Adrenal gland (tissue), 12 donors: ENCODE data around the gene ZNF446. TPM values are rescaled to one million over a fixed set of nuclear protein-coding genes. Genes with fewer than 3 reads are reported as not detected.

ENCODE experiments used
- DNase-seq, 7 donors: peaks; one replicate each; pipeline ENCODE4 v3.0.0-alpha.2; 2019 to 2020
- H3K27ac ChIP-seq, 5 donors: fragments of 200-600 bp; sonication (generic) in 4 of 5; 1 replicate in 3 of 5; 2 replicates in 2 of 5; pipeline versions ENCODE4 v1.5.1 to v1.8.0; 2016 to 2020; ENCODE audit warnings: mild to moderate bottlenecking in 1 of 5
- H3K27me3 ChIP-seq: fragments of 200-600 bp; 2 replicates; pipeline ENCODE4 v1.8.0; 2021
- H3K36me3 ChIP-seq, 2 donors: fragments of 200-600 bp; replicated peaks in 1 of 2; 1 replicate in 1 of 2; 2 replicates in 1 of 2; pipeline versions ENCODE4 v1.5.1 to v1.8.0; 2018 to 2022
- H3K4me1 ChIP-seq, 2 donors: fragments of 200-600 bp; replicated peaks in 1 of 2; 1 replicate in 1 of 2; 2 replicates in 1 of 2; pipeline versions ENCODE4 v1.5.1 to v1.8.0; 2018 to 2021
- H3K4me3 ChIP-seq, 4 donors: fragments of 200-600 bp; sonication (generic) in 3 of 4; one replicate each; pipeline ENCODE4 v1.5.1; 2016 to 2018
- H3K9me3 ChIP-seq, 3 donors: fragments of 200-600 bp; sonication (generic) in 1 of 3; replicated peaks in 1 of 3; 1 replicate in 2 of 3; 2 replicates in 1 of 3; pipeline versions ENCODE4 v1.5.1 to v1.8.0; 2016 to 2021
- CTCF ChIP-seq, 6 experiments: fragments of 450-650 bp in 4 of 6; fragments of 200-600 bp in 2 of 6; sonication (generic) in 1 of 6; IDR thresholded peaks; 1 replicate in 5 of 6; 2 replicates in 1 of 6; pipeline versions ENCODE4 v1.5.1 to v1.8.0; 2016 to 2021; ENCODE audit warnings: antibody characterized with exemption in 6 of 6, mild to moderate bottlenecking in 2 of 6, moderate library complexity in 1 of 6
- POLR2A ChIP-seq, 2 donors: fragments of 450-650 bp; IDR thresholded peaks; one replicate each; pipeline ENCODE4 v1.6.1; 2017; ENCODE audit warnings: antibody characterized with exemption in 2 of 2, mild to moderate bottlenecking in 2 of 2, moderate library complexity in 1 of 2
- WGBS, 4 donors: extraction: QIAGEN DNeasy Blood & Tissue Kit in 2 of 4; methylation state at CpG; one replicate each; pipeline versions ENCODE4 v1.1.5 to v1.1.7; 2013 to 2017; 5-methylcytosine and 5-hydroxymethylcytosine counted together
- intact Hi-C, 2 donors: fragments of 100-400 bp; cut with DNase I; formaldehyde crosslinking; loops; one replicate each; pipeline versions ENCODE4 v1.14.1 to v1.15.0; 2022 to 2023
- polyA plus RNA-seq, 3 donors: library from polyadenylated mRNA; stranded (reverse); fragments of 200-250 nt in 2 of 3; fragments of 350-450 nt in 1 of 3; fragmentation: Illumina TruSeq in 1 of 3; extraction: RNeasy Lipid Tissue Mini Kit (QIAGEN cat#74804) in 1 of 3; gene quantifications; one replicate each; pipeline ENCODE4 v1.2.3, GENCODE V29; 2013 to 2014
- total RNA-seq, 9 donors: library from RNA; depleted of rRNA in 4 of 9; stranded (reverse); fragments of >200 nt in 4 of 9; fragments of 120-200 nt in 1 of 9; fragmentation: NEBNext Ultra II Directional in 1 of 9; extraction: Animal tissue kit (Norgen Biotek cat#: 25700) in 1 of 9; gene quantifications; one replicate each; pipeline versions ENCODE4 v1.1.0 to v1.2.4, GENCODE V29; 2013 to 2023
- donor health status: healthy with polysubstance abuse.
- donor health status: Bipolar disorder and iron deficiency.
- donor health status: DM: yes; HTN: yes; CAD: no.
- donor health status: DM: no; HTN: no; CAD: no.
- donor health status: DM: no; HTN: no; CAD: no.
- donor health status: DM: yes; HTN: yes; CAD: no.

The ZNF446 gene
- total and polyA plus RNA-seq, 12 donors: 2.7 to 30.8 (median 15.0) TPM

GRCh38 chr19:58456111-58456510 lies 20.0 kb upstream of the ZNF446 start:
- Histone ChIP-seq H3K4me1 (peaks cover 0 to 5% of the 10 kb centered on the region in 2 donors), H3K36me3 (peaks cover 0 to 16% of the 10 kb centered on the region in 2 donors), H3K27me3 (no peaks in the 10 kb centered on the region), H3K27ac (no peak overlapping the region), H3K4me3 (no peak overlapping the region), H3K9me3 (no peaks in the 10 kb centered on the region)
- WGBS, 4 donors: 97 to 98% (median 97%) methylated on average over 10 to 35 of the region's 35 CpGs
- TF ChIP-seq CTCF (IDR thresholded peaks at IDR 0.05) (no peak), POLR2A (IDR thresholded peaks at IDR 0.05) (no peak)
- no peak for DNase-seq
- intact Hi-C loops: no loop called here

- Histone ChIP-seq H3K36me3 (peaks cover 0 to 12% of the 10 kb centered on the region in 2 donors), H3K27me3 (no peaks in the 10 kb centered on the region), H3K4me1 (no peaks in the 10 kb centered on the region), H3K9me3 (no peaks in the 10 kb centered on the region), H3K27ac (no peak overlapping the region), H3K4me3 (no peak overlapping the region)
- no peak for TF ChIP-seq POLR2A (IDR thresholded peaks at IDR 0.05)
- no peak for TF ChIP-seq CTCF (IDR thresholded peaks at IDR 0.05)
- 70 to 86% (median 73%) methylated on average over 2 of the region's 2 CpGs for WGBS, 4 donors
- intact Hi-C loops: no loop called here
- no peak for DNase-seq
Observed at GRCh38 chr19:58460039-58460438, 16.1 kb upstream of the ZNF446 start.

GRCh38 chr19:58466089-58466759 lies 9.9 kb upstream of the ZNF446 start:
- Histone ChIP-seq H3K4me3 (peak overlapping the region in 2 of 4 donors; percentile 55 to 92), H3K9me3 (no peaks in the 10 kb centered on the region), H3K27ac (no peak overlapping the region), H3K36me3 (peaks cover 0 to 19% of the 10 kb centered on the region in 2 donors), H3K27me3 (no peaks in the 10 kb centered on the region), H3K4me1 (peaks cover 0 to 10% of the 10 kb centered on the region in 2 donors)
- TF ChIP-seq POLR2A (IDR thresholded peaks at IDR 0.05): no peak
- TF ChIP-seq CTCF (IDR thresholded peaks at IDR 0.05): no peak
- 35 to 63% (median 39%) methylated on average over 11 to 20 of the region's 20 CpGs for WGBS, 4 donors
- no peak for DNase-seq
- intact Hi-C loops: no loop called here

- Histone ChIP-seq H3K9me3 (no peaks in the 10 kb centered on the region), H3K36me3 (peaks cover 0 to 24% of the 10 kb centered on the region in 2 donors), H3K4me1 (peaks cover 0 to 10% of the 10 kb centered on the region in 2 donors), H3K27ac (peak within 1 kb of the TSS in 4 of 5 donors; percentile 22 to 84 (median 72)), H3K27me3 (no peaks in the 10 kb centered on the region), H3K4me3 (peak within 1 kb of the TSS; percentile 55 to 92 (median 78))
- peak; percentile 97 to 99 (median 99) for DNase-seq
- intact Hi-C loops: no loop called here
- peak; percentile 50 to 62 for TF ChIP-seq POLR2A (IDR thresholded peaks at IDR 0.05)
- TF ChIP-seq CTCF (IDR thresholded peaks at IDR 0.05): peak in 1 of 6 experiments; percentile 10
- 0 to 2% (median 0%) methylated on average over 4 to 91 of the region's 92 CpGs for WGBS, 4 donors
Observed at GRCh38 chr19:58466760-58467589, 9.2 kb upstream of the ZNF446 start, which contains the start of gene ZNF324. Gene ZNF324 (plus strand): TSS chr19:58467080. CDS start chr19:58469186, 2,106 bp downstream.
